GM21786 (cell line): ENCODE data around the gene PCSK4.
A peak's percentile ranks its signal among the peaks of the same experiment; 100 is the strongest.
"Not testable (repeated sequence)": the region's sequence is repeated elsewhere in the genome, so short reads cannot be mapped to it uniquely, and the experiment has no call there.

Experiments used
- ATAC-seq: cut with Tn5 transposase; IDR thresholded peaks from one replicate; pipeline ENCODE4 v1.9.1; 2021; ENCODE audit not compliant: unreplicated experiment

PCSK4 gene

DNA sequence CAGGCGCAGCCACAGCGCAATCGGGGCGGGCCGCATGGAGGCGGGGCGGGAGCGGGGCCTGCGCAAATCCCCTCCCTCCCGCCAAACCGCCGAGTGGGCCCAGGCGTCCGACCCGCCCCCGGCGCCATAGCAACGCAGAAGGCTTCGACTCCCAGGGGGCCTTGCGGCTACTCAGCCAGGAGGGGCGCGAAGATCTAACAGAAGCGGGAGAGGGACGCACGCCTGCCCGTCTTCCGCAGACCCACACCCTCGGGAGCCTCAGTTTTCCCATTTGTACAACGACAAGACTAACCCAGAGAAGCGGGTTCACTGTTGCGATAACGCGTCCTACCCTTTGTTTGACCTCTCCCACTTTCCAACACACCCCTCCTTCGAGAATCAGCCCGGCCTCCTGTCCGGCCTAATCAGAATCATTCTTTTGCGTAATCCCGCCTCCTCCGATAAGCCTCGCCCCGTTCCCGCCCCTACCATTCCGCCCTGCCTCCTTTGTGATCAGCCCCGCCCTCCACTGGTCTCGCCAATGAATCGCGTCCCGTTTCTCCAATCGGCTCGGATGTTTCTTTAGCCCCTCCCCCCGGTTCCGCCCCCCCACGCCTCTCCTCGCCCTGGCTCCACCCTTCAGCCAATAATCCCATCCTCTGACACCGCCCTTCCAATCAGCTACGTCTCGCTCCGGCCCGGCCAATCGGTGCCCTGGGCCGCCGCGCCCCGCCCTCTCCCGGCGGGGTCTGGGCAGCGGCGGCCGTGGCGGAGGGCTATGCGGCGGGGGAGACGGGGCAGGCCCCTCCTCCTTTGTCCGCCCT, at the start of gene PCSK4:
PCSK4 (minus strand) TSS at position 40 of the 803 bp plus-strand sequence; CDS start at position 36, 4 bp downstream.
- peak; percentile 88 for ATAC-seq

DNA sequence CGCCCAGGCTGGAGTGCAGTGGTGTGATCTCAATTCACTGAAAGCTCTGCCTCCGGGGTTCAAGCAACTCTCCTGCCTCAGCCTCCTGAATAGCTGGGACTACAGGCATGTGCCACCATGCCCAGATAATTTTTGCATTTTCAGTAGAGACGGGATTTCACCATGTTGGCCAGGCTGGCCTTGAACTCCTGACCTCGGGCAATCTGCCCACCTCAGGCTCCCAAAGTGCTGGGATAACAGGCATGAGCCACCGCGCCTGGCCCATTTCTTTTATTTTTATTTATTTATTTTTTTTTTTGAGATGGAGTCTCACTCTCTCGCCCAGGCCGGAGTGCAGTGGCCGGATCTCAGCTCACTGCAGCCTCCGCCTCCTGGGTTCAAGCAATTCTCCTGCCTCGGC, 49.6 kb upstream of the PCSK4 start:
- ATAC-seq = not testable (repeated sequence)

DNA sequence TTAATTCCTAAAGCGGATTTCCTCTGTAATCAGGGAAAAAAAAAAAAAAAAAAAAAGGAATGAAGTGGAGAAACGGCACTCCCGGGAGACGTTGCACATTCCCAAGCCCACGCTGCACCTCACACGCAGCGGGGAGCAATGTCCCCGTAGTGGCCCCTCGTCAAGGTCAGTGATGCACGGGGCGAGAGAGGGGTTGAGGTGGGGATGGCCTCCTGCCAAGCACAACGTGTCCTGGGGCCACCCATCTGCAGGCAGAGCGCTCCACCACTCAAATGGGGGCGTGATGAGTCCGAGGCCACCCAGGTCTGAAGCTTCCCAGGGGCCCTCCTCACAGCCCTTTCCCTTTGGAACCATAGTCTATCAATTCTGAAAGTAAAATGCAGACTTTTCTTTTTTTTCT, 48.8 kb upstream of the PCSK4 start:
- ATAC-seq = no peak

DNA sequence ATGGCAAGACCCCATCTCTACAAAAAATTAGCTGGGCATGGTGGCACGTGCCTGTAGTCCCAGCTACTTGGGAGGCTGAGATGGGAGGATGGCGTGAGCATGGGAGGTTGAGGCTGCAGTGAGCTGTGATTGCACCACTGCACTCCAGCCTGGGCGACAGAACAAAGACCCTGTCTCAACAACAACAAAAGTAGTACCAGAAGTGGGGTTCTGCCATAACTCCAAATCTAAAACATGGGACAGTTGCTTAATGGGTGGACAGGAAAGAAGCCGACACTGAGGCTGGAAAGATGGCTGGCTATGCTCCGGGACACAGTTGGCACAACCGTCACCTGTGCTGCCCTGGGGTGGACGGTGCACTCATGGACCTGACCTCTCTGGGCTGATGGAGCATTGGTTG, 45.5 kb upstream of the PCSK4 start:
- ATAC-seq = not testable (repeated sequence)

DNA sequence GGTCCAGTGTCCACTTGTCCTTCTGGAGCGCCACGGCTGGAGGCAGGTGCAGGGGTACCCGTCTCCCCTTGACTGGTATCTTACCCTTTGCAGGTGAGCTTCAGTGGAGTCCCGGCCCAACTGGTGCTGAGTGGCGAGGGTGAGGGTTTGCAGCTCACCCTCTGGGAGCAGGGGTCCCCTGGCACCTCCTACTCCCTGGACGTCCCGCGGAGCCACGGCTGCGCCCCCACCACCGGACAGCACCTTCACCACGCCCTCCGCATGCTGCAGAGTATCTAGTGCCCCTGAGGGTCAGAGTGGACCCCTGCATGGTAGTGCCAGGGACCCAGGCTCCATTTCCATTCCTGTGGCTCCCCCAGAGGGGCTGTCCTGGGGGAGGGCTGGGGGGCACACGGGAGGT, 44.8 kb upstream of the PCSK4 start:
- ATAC-seq = no peak

DNA sequence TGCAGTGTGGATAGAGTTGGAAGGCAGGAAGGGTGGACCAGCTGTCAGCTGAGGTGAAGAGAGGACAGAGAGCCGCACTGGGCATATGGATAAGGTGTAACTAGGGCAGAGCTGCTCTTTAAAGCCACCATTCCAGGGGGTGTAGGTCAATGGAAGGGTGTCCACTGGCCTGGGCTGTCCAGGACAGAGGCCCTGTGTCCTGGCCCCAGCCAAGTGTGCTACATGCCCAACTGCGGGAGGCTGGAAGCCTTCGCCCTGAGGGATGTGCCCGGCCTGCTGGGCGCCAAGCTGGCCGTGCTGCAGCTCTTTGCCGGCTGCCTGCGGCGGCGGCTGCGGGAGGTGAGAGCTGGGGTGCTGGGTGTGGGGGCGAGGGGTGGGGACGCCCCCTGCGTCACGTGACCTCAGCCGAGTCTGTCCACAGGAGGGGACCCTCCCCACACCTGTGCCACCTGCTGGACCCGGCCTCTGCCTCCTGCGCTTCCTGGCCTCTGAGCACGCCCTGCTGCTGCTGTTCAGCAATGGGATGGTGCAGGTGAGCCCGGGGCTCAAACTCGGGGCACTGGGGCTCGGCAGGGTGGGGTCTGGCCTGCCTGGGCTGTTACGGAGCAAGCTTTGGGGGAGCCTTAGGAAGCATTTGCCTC, 43.5 kb upstream of the PCSK4 start:
- no peak for ATAC-seq

DNA sequence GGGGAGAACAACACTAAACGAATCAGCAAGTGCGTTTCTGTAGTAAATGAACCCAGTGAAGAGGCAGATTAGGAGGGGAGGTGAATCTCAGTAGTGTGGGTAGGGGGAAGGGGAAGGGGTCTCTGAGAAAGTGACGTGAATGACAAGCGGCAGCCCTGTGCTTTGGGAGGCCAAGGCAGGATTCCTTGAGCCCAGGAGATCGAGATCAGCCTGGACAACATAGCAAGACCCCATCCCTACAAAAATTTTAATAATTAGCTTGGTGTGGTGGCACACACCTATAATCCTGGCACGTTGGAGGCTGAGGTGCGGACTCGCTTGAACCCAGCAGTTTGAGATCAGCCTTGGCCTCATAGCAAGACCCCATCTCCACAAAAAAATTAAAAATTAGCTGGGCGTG, 41.9 kb upstream of the PCSK4 start:
- ATAC-seq = no peak

DNA sequence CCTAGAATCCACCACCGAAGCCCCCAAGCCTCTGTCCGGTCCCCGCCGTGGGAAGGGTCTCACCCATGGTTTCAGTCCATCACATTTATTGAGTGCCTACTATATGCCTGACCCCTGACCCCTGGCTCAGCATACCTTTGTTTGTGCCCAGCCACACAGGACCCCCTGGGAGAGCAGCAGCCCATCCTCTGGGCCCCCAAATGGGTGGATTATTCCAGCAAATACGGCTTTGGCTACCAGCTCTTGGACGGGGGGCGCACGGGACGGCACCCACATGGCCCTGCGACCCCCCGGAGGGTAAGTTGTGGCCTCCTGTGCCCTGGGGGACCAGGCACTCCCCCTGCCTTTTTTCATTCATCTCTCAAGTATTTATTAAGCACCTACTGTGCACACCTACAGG, 41.4 kb upstream of the PCSK4 start:
- no peak for ATAC-seq

DNA sequence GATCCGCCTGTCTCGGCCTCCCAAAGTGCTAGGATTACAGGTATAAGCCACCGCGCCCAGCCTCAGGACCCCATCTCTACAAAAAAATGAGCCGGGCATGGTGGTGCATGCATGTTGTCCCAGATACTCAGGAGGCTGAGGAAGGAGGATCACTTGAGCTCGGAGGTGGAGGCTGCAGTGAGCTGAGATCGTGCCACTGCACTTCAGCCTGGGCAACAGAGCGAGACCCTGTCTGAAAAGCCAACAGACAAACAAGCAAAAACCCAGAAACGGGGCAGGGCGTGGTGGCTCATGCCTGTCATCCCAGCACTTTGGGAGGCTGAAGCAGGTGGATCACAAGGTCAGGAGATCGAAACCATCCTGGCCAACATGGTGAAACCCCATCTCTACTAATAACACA, 40.7 kb upstream of the PCSK4 start:
- not testable (repeated sequence) for ATAC-seq

DNA sequence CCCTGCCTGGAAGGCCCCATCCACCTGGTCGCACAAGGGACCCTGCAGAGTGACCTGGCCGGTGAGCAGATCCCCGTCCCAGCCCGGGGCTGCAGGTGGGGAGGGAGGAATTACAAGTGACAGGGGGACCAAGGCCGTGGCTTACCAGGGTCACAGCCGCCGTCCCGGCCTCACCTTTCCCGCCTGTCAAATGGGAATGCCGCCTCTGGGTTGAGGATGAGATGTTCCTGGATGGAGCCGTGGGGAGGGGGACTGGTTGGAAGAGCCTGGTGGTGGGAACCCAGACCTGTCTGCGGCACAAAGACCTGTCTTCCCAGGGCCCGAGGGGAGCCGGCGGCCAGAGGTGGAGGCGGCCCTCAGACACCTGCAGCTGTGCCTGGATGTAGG, 39.3 kb upstream of the PCSK4 start:
- ATAC-seq = no peak

DNA sequence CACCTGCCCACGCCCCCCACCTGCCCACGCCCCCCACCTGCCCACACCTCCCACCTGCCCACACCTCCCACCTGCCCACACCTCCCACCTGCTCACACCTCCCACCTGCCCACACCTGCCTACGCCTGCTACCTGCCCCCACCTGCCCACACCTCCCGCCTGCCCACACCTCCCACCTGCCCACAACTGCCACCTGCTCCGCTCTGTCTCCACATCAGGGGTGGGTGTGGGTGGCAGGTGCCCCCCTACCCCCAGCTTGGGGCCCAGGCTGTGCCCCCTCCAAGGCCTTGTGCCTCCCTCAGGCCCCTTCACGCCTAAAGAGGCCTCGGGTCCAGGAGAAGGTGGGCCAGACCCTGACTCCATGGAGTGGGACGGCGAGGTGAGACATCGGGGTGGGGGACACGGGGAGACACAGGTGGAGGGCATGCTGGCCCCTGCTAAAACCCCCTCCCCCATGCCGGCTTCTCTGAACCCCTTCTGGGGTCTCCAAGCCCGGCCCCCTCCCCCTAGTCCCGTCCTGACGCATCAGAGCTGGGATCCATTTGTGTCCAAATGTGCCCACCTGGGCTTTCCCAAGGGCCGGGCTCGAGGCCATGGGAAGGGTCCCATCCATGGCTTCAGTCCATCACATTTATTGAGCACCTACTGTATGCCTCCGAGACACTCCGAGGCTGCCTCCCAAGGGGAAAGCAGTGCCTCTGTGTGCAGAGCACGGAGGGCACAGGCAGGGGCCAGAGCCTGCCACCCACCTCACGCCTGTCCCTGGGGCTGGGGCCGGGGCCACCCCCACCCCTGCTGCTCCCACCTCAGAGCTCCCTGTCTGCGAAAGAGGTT, 38.7 kb upstream of the PCSK4 start:
- no peak for ATAC-seq

DNA sequence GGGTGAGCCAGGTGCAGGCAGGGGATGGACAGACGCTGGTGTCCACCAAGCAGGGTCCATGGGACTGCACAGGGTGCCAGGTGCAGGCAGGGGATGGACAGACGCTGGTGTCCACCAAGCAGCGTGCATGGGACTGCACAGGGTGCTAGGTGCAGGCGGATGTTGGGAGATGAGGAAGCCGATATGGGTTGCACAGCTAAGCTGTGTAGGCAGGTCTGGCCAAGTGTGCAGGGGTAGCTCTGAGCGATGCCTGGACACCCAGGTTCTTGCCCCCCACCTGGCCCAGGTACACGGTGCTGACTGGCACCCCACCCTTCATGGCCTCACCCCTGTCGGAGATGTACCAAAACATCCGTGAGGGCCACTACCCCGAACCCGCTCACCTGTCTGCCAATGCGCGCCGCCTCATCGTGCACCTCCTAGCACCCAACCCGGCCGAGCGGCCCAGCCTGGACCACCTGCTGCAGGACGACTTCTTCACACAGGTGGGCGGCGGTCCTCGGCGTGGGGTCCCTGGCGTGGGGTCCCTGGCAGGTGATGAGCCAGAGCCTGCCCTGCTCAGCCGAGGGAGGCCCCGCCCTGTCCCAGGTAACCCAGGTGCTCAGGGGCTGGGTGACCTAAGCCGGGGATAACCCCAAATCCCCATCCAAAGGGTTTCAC, 37.6 kb upstream of the PCSK4 start:
- ATAC-seq = no peak

DNA sequence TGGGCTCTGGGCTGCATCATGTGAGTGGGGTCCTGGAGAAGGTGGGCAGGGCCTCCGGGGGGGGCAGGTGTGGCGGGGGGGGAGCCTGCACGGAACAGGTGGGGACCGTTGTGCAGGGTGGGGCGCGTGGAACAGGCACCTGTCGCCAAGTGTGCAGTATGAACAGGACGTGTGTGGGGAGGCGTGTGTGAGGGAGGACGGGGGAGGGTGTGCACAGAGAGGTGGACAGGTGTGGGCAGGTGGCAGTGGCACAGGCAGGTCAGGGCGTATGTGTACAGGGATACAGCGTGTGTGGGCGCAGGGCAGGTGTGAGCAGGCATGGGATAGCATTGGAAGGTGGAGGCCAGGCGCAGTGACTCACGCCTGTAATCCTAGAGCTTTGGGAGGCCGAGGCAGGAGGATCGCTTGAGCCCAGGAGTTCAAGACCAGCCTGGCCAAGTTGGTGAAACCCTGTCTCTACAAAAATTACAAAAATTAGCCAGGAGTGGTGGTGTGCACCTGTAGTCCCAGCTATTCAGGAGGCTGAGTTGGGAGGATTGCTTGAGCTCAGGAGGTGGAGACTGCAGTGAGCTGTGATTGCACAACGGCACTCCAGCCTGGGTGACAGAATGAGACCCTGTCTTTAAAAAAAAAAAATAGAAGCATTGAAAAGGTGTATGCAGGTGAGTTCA, 37.0 kb upstream of the PCSK4 start:
- no peak for ATAC-seq

DNA sequence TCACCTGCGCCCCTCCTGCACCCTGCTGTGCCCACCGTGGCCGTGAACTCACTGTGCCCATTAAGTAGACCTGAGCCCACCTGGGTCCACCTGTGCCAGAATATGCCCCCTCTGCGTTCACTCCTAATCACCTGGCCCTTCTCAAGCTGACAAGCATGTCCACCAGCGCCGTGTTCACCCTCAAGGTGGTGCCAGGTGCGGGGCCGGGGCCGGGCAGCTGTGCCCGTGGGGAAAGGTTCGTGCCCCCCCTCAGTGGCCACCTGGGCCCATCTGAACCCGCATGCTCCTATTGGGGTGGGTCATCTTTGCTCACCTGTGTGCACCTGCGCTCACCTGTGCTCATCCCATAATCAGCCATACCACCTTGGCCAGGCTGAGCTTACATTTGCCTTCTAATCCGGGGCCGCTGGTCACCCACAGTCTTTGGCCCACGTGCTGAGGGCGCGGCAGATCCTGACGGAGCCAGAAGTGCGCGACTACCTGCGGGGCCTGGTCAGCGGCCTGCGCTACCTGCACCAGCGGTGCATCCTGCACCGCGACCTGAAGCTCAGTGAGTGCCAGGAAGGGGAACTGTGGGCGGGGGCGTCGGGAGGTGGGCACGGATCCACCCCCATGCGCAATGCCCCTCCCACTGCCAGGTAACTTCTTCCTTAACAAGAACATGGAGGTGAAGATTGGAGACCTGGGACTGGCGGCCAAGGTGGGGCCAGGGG, 36.1 kb upstream of the PCSK4 start:
- no peak for ATAC-seq

DNA sequence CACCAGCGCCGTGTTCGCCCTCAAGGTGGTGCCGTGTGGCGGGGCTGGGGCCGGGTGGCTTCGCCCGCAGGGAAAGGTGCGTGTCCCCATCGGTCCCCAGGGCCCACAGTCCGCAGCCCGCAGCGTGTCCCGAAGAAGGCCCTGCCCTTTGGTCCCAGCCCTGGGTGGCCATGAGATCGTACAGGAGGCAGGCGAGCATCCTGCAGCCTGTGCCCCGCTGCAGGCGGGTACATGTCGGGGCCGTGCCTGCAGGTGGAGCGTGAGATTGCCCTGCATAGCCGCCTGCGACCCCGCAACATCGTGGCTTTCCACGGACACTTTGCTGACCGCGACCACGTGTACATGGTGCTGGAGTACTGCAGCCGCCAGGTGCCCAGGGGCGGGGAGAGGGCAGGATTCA, 35.2 kb upstream of the PCSK4 start:
- ATAC-seq = no peak

DNA sequence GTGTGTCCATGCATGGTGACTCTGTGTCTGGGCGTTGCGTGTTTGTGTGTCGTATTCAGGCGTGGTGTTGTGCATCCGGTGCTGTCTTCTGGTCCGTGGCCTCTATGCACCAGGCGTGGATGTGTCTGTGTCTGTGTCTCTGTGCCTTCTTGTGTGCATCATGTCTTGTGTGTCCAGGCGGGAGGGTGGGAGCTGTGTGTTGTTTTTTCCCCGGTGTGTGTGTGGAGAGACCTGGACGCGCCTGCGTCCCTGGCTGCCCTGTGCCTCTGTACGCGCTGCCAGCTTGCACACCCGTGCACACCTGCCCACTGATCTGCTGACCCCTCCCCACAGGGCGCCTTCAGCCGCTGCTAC, 34.8 kb upstream of the PCSK4 start:
- no peak for ATAC-seq

DNA sequence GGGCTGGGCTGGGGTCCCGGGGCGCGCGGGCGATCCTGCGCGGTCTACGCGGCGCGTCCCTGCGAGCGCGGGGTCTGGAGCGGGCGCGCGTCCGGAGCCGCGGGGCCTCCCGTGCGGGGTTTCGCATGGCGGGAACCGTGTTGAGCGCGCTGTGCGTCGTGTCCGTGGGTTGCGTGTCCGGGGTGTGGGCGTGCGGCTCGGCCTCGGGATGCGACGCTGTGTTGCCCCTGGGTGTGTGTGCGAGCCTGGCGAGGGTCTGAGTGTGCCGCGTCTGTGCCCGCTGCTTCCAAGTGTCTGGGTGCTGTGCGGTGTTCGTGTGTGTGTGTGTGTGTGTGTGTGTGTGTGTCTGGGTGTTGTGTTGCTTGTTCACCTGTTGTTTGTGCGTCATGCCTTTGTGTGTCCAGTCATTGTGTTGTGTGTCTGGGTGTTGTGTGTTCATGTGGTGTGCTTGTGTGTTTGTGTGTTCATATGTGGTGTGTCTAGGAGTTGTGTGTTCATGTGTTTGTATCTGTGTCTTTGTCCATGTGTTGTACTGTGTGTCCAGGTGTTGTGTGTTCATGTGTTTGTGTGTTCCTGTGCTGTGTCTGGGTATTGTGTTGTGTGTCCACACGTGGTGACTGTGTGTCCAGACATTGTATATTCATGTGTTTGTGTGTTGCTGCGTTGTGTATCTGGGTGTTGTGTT, 34.3 kb upstream of the PCSK4 start:
- no peak for ATAC-seq

DNA sequence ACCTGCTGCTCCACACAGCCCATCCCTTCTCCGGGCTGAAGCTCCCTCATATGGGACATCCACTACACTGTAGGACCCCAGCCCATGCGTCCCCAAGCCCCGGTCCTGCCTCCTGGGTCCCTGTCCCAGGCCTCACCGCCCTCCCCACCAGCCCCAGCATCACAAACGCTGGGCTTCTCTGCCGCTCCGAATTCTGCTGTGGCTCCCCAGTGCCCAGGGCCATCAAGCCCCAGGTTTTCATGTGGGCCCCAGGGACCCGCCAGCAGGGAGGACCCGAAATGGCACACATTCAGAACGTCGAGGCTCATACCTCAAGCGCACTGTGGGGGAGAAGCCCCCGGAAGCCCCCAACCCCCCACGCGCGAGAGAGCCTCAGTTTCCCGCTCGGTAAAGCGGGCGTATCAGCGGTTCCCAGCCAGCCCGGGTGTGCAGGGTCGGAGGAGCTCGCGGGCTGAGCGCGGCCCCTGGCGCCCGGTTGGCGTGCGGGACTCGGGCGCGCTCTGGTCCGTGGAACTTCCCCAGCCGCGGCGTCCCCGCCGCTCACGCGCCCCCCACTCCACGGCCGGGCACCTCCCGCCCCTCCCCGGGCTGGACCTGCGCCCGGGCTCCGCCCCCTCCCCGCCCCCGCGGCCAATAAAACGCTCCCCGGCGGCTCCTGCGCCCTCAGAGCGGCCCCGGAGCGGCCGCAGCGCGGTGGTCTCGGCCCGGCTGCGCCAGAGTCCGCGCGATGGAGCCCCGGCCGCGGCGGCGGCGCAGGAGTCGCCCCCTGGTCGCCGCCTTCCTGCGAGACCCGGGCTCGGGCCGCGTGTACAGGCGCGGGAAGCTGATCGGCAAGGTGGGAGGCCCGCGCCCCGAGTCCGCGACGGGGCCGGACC, 33.5 kb upstream of the PCSK4 start, which contains the start of gene PLK5:
PLK5 (plus strand) TSS at position 666 of the 875 bp plus-strand sequence. CDS start 2,920 bp downstream, outside the sequence.
- no peak for ATAC-seq
